Measurements from ENCODE around the gene CLK2.

The CLK2 gene

GRCh38 chr1:155273343-155274245 lies at the start of gene CLK2:
Gene CLK2, minus strand, starts transcription at chr1:155273504. Its CDS starts 2,527 bp downstream, at chr1:155270977.
- intact Hi-C loops (cut with DNase I): no loop called here
- DNase-seq: peak; percentile 91 to 99 (median 94)

- peak in 1 of 10 donors; percentile 23 for DNase-seq
These were observed 49.3 kb upstream of the CLK2 start for GRCh38 chr1:155322571-155322952.

GRCh38 chr1:155321639-155322503 lies 48.6 kb upstream of the CLK2 start:
- DNase-seq: peak in 1 of 10 donors; percentile 75
- intact Hi-C loops (cut with DNase I): no loop called here

More at GRCh38 chr1:155322571-155322952, 49.3 kb upstream of the CLK2 start:
- intact Hi-C loops (cut with DNase I): no loop called here

- intact Hi-C loops (cut with DNase I): no loop called here
- DNase-seq: peak; percentile 72 to 98 (median 87)
These were observed 47.6 kb upstream of the CLK2 start, which contains the start of gene RUSC1 for GRCh38 chr1:155320661-155321617. Gene RUSC1, plus strand, starts transcription at chr1:155320894. Its CDS starts 880 bp downstream, at chr1:155321774.

GRCh38 chr1:155320252-155320651 lies 46.9 kb upstream of the CLK2 start:
- intact Hi-C loops (cut with DNase I): no loop called here

GRCh38 chr1:155319536-155319935 lies 46.2 kb upstream of the CLK2 start:
- intact Hi-C loops (cut with DNase I): no loop called here
- peak in 1 of 10 donors; percentile 42 for DNase-seq

More at GRCh38 chr1:155320252-155320651, 46.9 kb upstream of the CLK2 start:
- DNase-seq: no peak

GRCh38 chr1:155318082-155318481 lies 44.8 kb upstream of the CLK2 start:
- intact Hi-C loops (cut with DNase I): no loop called here
- peak in 1 of 10 donors; percentile 51 for DNase-seq

- intact Hi-C loops (cut with DNase I): no loop called here
- DNase-seq: no peak
These were observed 43.6 kb upstream of the CLK2 start for GRCh38 chr1:155316922-155317321.

GRCh38 chr1:155313261-155313660 lies 40.0 kb upstream of the CLK2 start:
- intact Hi-C loops (cut with DNase I): no loop called here
- DNase-seq: peak in 3 of 10 donors; percentile 19 to 83 (median 81)

- peak in 3 of 10 donors; percentile 72 to 87 (median 80) for DNase-seq
- intact Hi-C loops (cut with DNase I): no loop called here
These were observed 36.2 kb upstream of the CLK2 start for GRCh38 chr1:155309423-155310021.

GRCh38 chr1:155308493-155309422 lies 35.5 kb upstream of the CLK2 start, which contains the start of gene FDPS:
Gene FDPS, plus strand, starts transcription at chr1:155308866. Its CDS starts 924 bp downstream, at chr1:155309790.
- intact Hi-C loops (cut with DNase I): no loop called here
- peak; percentile 99 to 100 (median 100) for DNase-seq

GRCh38 chr1:155307247-155307740 lies 34.0 kb upstream of the CLK2 start:
- intact Hi-C loops (cut with DNase I): no loop called here
- no peak for DNase-seq

GRCh38 chr1:155305881-155306391 lies 32.6 kb upstream of the CLK2 start:
- peak in 2 of 10 donors; percentile 37 to 54 for DNase-seq
- intact Hi-C loops (cut with DNase I): no loop called here

- DNase-seq: peak in 3 of 10 donors; percentile 9 to 34 (median 30)
- intact Hi-C loops (cut with DNase I): no loop called here
These were observed 31.3 kb upstream of the CLK2 start for GRCh38 chr1:155304558-155305063.

GRCh38 chr1:155301342-155301841 lies 28.1 kb upstream of the CLK2 start, which contains the start of gene PKLR:
Gene PKLR, minus strand, starts transcription at chr1:155301438. Its CDS starts 43 bp downstream, at chr1:155301395.
- intact Hi-C loops (cut with DNase I): no loop called here

GRCh38 chr1:155300553-155301329 lies 27.4 kb upstream of the CLK2 start:
- peak in 2 of 10 donors; percentile 40 to 43 for DNase-seq
- intact Hi-C loops (cut with DNase I): no loop called here

More at GRCh38 chr1:155301342-155301841, 28.1 kb upstream of the CLK2 start, which contains the start of gene PKLR:
- DNase-seq: peak in 1 of 10 donors; percentile 34

Data from posterior cingulate gyrus (tissue), 11 donors.